HG03520 (cell line): ENCODE data around the gene AMOT.
"Not testable (repeated sequence)": the region's sequence is repeated elsewhere in the genome, so short reads cannot be mapped to it uniquely, and the experiment has no call there.

Experiments used
- ATAC-seq: cut with Tn5 transposase; IDR thresholded peaks from one replicate; pipeline ENCODE4 v1.9.1; 2021; ENCODE audit warnings: mild to moderate bottlenecking, moderate library complexity; ENCODE audit not compliant: unreplicated experiment

Gene AMOT

GRCh38 chrX:112840382-112841113 is at the start of gene AMOT:
TSS of gene AMOT (minus strand) at chrX:112840831. CDS start at chrX:112823126, 17,705 bp downstream.
- ATAC-seq, result peak; percentile 41

- ATAC-seq, result no peak
Observed at GRCh38 chrX:112889400-112889799, 48.8 kb upstream of the AMOT start.

GRCh38 chrX:112888916-112889315 is 48.3 kb upstream of the AMOT start:
- no peak for ATAC-seq

- ATAC-seq, result no peak
Observed at GRCh38 chrX:112877771-112878173, 37.1 kb upstream of the AMOT start.

GRCh38 chrX:112874614-112875013 is 34.0 kb upstream of the AMOT start:
- ATAC-seq, result peak; percentile 59

- ATAC-seq, result no peak
Observed at GRCh38 chrX:112874175-112874574, 33.5 kb upstream of the AMOT start.

- ATAC-seq, result no peak
Observed at GRCh38 chrX:112868586-112868985, 28.0 kb upstream of the AMOT start.

GRCh38 chrX:112867570-112867969 is 26.9 kb upstream of the AMOT start:
- peak; percentile 80 for ATAC-seq

GRCh38 chrX:112866175-112866574 is 25.5 kb upstream of the AMOT start:
- no peak for ATAC-seq

- no peak for ATAC-seq
Observed at GRCh38 chrX:112865464-112866025, 24.9 kb upstream of the AMOT start.

- no peak for ATAC-seq
Observed at GRCh38 chrX:112863850-112864249, 23.2 kb upstream of the AMOT start.

- ATAC-seq, result no peak
Observed at GRCh38 chrX:112857478-112857878, 16.8 kb upstream of the AMOT start.

GRCh38 chrX:112854901-112855300 is 14.3 kb upstream of the AMOT start:
- ATAC-seq, result not testable (repeated sequence)

GRCh38 chrX:112852851-112853250 is 12.2 kb upstream of the AMOT start:
- ATAC-seq, result no peak

GRCh38 chrX:112851806-112852205 is 11.2 kb upstream of the AMOT start:
- ATAC-seq, result peak; percentile 47

- peak; percentile 84 for ATAC-seq
Observed at GRCh38 chrX:112851161-112851779, 10.6 kb upstream of the AMOT start.

- no peak for ATAC-seq
Observed at GRCh38 chrX:112849016-112849415, 8.4 kb upstream of the AMOT start.

GRCh38 chrX:112846782-112847181 is 6.2 kb upstream of the AMOT start:
- ATAC-seq, result no peak

- no peak for ATAC-seq
Observed at GRCh38 chrX:112846187-112846586, 5.6 kb upstream of the AMOT start.

- ATAC-seq, result no peak
Observed at GRCh38 chrX:112844250-112844649, 3.6 kb upstream of the AMOT start.

- ATAC-seq, result no peak
Observed at GRCh38 chrX:112841820-112842157, 1.2 kb upstream of the AMOT start.

- ATAC-seq, result peak; percentile 97
Observed at GRCh38 chrX:112841114-112841819, 636 bp upstream of the AMOT start.
